Adrenal gland (tissue), 5 donors: ENCODE data around the gene MBD3L3.

Experiments
- POLR2A ChIP-seq, 2 donors: fragments of 450-650 bp; IDR thresholded peaks; one replicate each; pipeline ENCODE4 v1.6.1; 2017; ENCODE audit warnings: antibody characterized with exemption in 2 of 2, mild to moderate bottlenecking in 2 of 2, moderate library complexity in 1 of 2
- TF ChIP-seq, protein P1 (sequence below), 6 experiments: fragments of 450-650 bp in 4 of 6; fragments of 200-600 bp in 2 of 6; sonication (generic) in 1 of 6; IDR thresholded peaks; 1 replicate in 5 of 6; 2 replicates in 1 of 6; pipeline versions ENCODE4 v1.5.1 to v1.8.0; 2016 to 2021; ENCODE audit warnings: antibody characterized with exemption in 6 of 6, mild to moderate bottlenecking in 2 of 6, moderate library complexity in 1 of 6
- donor health status: DM: no; HTN: no; CAD: no.

DNA sequence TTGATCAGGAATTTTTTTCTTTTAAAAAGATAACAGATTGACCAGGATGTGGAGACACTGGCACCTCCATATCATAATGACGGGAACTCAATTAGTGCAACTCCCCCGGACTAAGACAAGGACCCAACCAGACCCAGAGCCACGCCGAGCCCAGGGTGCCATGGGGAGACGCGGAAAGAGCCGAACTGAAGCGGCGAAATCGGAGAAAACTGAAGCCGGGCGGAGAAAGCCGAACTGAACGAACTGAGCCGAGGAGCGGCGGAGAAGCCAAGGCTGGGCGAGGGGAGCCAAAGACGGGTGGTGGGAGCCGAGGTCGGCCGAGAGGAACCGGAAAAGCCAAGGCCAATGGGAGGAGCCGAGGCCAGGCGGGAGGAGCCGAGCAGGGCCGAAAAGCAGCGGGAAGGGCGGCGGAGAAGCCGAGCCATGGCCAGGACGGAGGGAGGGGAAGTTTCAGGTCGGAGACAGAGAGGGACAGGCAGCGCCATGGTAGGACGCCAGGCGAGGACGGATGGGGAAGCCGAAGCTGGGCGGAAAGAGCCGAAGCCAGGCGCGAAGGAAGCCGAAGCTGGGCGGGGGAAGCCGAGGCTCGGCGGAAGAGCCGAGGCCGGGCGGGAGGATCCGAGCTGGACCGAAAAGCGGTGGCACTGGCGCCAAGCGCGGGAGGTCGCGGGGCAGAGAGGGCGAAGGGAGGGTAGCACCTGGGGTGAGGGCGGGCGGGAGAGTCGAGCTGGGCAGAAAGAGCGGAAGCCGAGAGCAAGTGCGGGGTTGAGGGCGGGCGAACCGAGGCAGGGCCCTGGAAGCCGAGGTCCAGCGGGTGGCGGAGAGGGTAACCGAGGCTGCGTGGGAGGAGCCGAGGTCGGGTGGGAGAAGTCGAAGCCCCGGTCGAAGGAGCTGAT, 40.5 kb upstream of the MBD3L3 start:
- TF ChIP-seq, protein P1, sequence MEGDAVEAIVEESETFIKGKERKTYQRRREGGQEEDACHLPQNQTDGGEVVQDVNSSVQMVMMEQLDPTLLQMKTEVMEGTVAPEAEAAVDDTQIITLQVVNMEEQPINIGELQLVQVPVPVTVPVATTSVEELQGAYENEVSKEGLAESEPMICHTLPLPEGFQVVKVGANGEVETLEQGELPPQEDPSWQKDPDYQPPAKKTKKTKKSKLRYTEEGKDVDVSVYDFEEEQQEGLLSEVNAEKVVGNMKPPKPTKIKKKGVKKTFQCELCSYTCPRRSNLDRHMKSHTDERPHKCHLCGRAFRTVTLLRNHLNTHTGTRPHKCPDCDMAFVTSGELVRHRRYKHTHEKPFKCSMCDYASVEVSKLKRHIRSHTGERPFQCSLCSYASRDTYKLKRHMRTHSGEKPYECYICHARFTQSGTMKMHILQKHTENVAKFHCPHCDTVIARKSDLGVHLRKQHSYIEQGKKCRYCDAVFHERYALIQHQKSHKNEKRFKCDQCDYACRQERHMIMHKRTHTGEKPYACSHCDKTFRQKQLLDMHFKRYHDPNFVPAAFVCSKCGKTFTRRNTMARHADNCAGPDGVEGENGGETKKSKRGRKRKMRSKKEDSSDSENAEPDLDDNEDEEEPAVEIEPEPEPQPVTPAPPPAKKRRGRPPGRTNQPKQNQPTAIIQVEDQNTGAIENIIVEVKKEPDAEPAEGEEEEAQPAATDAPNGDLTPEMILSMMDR (IDR thresholded peaks at IDR 0.05): no peak
- TF ChIP-seq POLR2A (IDR thresholded peaks at IDR 0.05): peak in 1 of 2 donors; percentile 40
